MM.1S (cell line): ENCODE results near the gene OR7C1.

Source experiments
- CTCF ChIP-seq: fragments of 300-600 bp; sonication (generic); IDR thresholded peaks from 2 replicates; pipeline ENCODE4 v1.5.1; 2016; ENCODE audit warnings: antibody characterized with exemption, low read length, mixed read lengths
- EZH2 ChIP-seq: fragments of 300-600 bp; sonication (generic); optimal IDR thresholded peaks from 2 replicates; pipeline ENCODE3; 2017; ENCODE audit warnings: low read depth, mild to moderate bottlenecking, antibody characterized with exemption, low read length, mixed read lengths

GRCh38 chr19:14761607-14762006, 73.4 kb downstream of the OR7C1 start:
- TF ChIP-seq CTCF (no peak), EZH2 (no peak)
